ENCODE measurements around the gene CDC42EP2. TPM values are rescaled to one million over a fixed set of nuclear protein-coding genes. Genes with fewer than 3 reads are reported as not detected.
A peak's percentile ranks its signal among the peaks of the same experiment; 100 is the strongest.

Gene CDC42EP2
- total and polyA plus RNA-seq, 2 of the 13 experiments (the other 11 are each of a cell fraction or from before 2014, with no cell fraction given): 2.3 to 7.1 TPM

- BruUV-seq (replicated peaks): no TSS peak
- H3K36me3 ChIP-seq (replicated peaks in 1 of 2; ENCODE audit: control insufficient read depth in 1 of 2, insufficient read depth in 2 of 2, low read length in 2 of 2): peaks cover 7 to 24% of the 10 kb centered on the region in 2 experiments; a peak in 3 of 5 replicates
- TF ChIP-seq RBFOX2 (IDR thresholded peaks at IDR 0.05; ENCODE audit: low read depth, low read length): peak; percentile 39; the same call in 1 of the 2 replicates
- TF ChIP-seq DNMT3B (CRISPR knock-in tag; conservative IDR thresholded peaks at IDR 0.05): no peak
- TF ChIP-seq ZNF749 (CRISPR knock-in tag; IDR thresholded peaks at IDR 0.05; ENCODE audit: borderline replicate concordance): no peak
- peak; percentile 81 for TF ChIP-seq AGO2 (optimal IDR thresholded peaks at IDR 0.05; ENCODE audit: low read depth, low read length)
- TF ChIP-seq GMEB2 (CRISPR knock-in tag; IDR thresholded peaks at IDR 0.05; ENCODE audit: low read depth): no peak
- no peak overlapping the region for H3K4me2 ChIP-seq (ENCODE audit: low read depth, low read length)
- no peak overlapping the region for H3K27ac ChIP-seq (ENCODE audit: extremely low read length, insufficient read depth, low read length)
- ATAC-seq (no peak), DNase-seq (ENCODE audit: low spot score) (no peak), FAIRE-seq (no peak)
- H4K20me1 ChIP-seq (ENCODE audit: insufficient read depth, low read length): peaks cover 15% of the 10 kb centered on the region; the same call in 1 of the 2 replicates
- H3K4me3 ChIP-seq (replicated peaks in 1 of 3; ENCODE audit: insufficient read depth in 1 of 3, low read depth in 2 of 3, low read length in 3 of 3): no peak overlapping the region
- H3K4me1 ChIP-seq (ENCODE audit: insufficient read depth, low read length): peaks cover 23% of the 10 kb centered on the region
- H3K27me3 ChIP-seq (ENCODE audit: control insufficient read depth in 1 of 2, insufficient read depth in 2 of 2, low read length in 2 of 2): no peaks in the 10 kb centered on the region
- H2AFZ ChIP-seq (ENCODE audit: low read length): no peak overlapping the region
- H3K79me2 ChIP-seq (ENCODE audit: insufficient read depth, low read length): peaks cover 24% of the 10 kb centered on the region
- in situ Hi-C loops (cut with HindIII; ENCODE audit: extremely low pct_ligation_motif_present, low pct_unique_long_range_greater_than_20kb) (no loop called here), intact Hi-C loops (cut with micrococcal nuclease; ENCODE audit: unreplicated experiment) (no loop called here)
- WGBS (ENCODE audit: low lambda C conversion rate): 98% methylated on average over 12 of the region's 15 CpGs
- no peak overlapping the region for H3K9ac ChIP-seq (ENCODE audit: insufficient read depth, low read depth, low read length)
- POLR2A ChIA-PET: interaction anchor here (1.3 kb wide), 1 partner anchor 9 kb away, joined by 3 read pairs; no protein-coding TSS in a partner anchor
- CTCF ChIA-PET (ENCODE audit: low intra/inter-chr PET ratio, low total read pairs): no interaction called here
- H3K9me3 ChIP-seq (ENCODE audit: low read length): no peaks in the 10 kb centered on the region
Observed at GRCh38 chr11:65321076-65321475, 6.4 kb downstream of the CDC42EP2 start.

GRCh38 chr11:65321828-65322485, 7.3 kb downstream of the CDC42EP2 start:
- POLR2A ChIA-PET: interaction anchor here (1.3 kb wide), 1 partner anchor 11 kb away, joined by 5 read pairs; the partner anchor contains the start of gene DPF2

More at GRCh38 chr11:65321828-65322485, 7.3 kb downstream of the CDC42EP2 start:
- 96% methylated on average over 8 of the region's 13 CpGs for WGBS (ENCODE audit: low lambda C conversion rate)
- Histone ChIP-seq H3K36me3 (replicated peaks in 1 of 2; ENCODE audit: control insufficient read depth in 1 of 2, insufficient read depth in 2 of 2, low read length in 2 of 2) (peaks cover 7 to 24% of the 10 kb centered on the region in 2 experiments; a peak in 3 of 5 replicates), H3K4me1 (ENCODE audit: insufficient read depth, low read length) (peaks cover 14% of the 10 kb centered on the region), H4K20me1 (ENCODE audit: insufficient read depth, low read length) (peaks cover 8% of the 10 kb centered on the region; the same call in 1 of the 2 replicates), H3K4me2 (ENCODE audit: low read depth, low read length) (no peak overlapping the region), H3K79me2 (ENCODE audit: insufficient read depth, low read length) (peaks cover 16% of the 10 kb centered on the region), H3K9ac (ENCODE audit: insufficient read depth, low read depth, low read length) (no peak overlapping the region), H3K27ac (ENCODE audit: extremely low read length, insufficient read depth, low read length) (no peak overlapping the region), H3K4me3 (replicated peaks in 1 of 3; ENCODE audit: insufficient read depth in 1 of 3, low read depth in 2 of 3, low read length in 3 of 3) (no peak overlapping the region), H2AFZ (ENCODE audit: low read length) (no peak overlapping the region), H3K9me3 (ENCODE audit: low read length) (no peaks in the 10 kb centered on the region), H3K27me3 (ENCODE audit: control insufficient read depth in 1 of 2, insufficient read depth in 2 of 2, low read length in 2 of 2) (no peaks in the 10 kb centered on the region)
- CTCF ChIA-PET (ENCODE audit: low intra/inter-chr PET ratio, low total read pairs): no interaction called here
- ATAC-seq: no peak
- intact Hi-C loops (cut with micrococcal nuclease; ENCODE audit: unreplicated experiment): no loop called here
- in situ Hi-C loops (cut with HindIII; ENCODE audit: extremely low pct_ligation_motif_present, low pct_unique_long_range_greater_than_20kb): no loop called here
- no peak for FAIRE-seq
- peak; percentile 94 for TF ChIP-seq LCORL (IDR thresholded peaks at IDR 0.05)
- TF ChIP-seq LCORL (CRISPR knock-in tag; IDR thresholded peaks at IDR 0.05): no peak
- TF ChIP-seq ZBTB38 (CRISPR knock-in tag; IDR thresholded peaks at IDR 0.05): no peak
- TF ChIP-seq ZC3H13 (CRISPR knock-in tag; IDR thresholded peaks at IDR 0.05): 0 out of 2 replicates have a peak, but pooled peaks have one; percentile 17
- TF ChIP-seq ZBTB7B (CRISPR knock-in tag; IDR thresholded peaks at IDR 0.05): no peak
- peak; percentile 3 for TF ChIP-seq RBM22 (optimal IDR thresholded peaks at IDR 0.05; ENCODE audit: low read length)
- no peak for DNase-seq (ENCODE audit: low spot score)
- BruUV-seq (replicated peaks): no TSS peak
